Measurements from ENCODE around the gene FGR. TPM values are rescaled to one million over a fixed set of nuclear protein-coding genes. Genes with fewer than 3 reads are reported as not detected.
A peak's percentile ranks its signal among the peaks of the same experiment; 100 is the strongest.

FGR gene
- polyA plus RNA-seq, 1 of the 3 experiments (the other 2 are of a cell fraction) = not detected

DNA sequence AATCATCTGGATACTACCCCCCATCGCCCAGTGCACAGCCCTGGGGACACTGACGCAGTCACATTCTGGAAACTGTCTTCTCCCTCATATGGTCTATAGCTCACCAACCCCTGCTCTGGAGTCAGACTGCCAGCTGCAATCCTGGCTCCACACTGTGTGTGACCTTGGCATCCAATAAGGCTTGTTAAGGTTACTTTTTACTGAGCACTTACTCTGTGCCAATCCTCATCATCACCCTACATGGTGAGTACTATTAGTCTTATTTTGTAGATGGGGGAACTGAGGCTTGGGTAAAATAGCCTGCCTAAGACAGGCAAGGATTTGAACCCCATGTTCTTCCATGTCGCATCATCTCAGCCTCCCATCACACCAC lies 65.9 kb downstream of the FGR start:
- POLR2A ChIA-PET = interaction anchor here (0.6 to 1.0 kb wide), 2 partner anchors 31 to 79 kb away, joined by 3 read pairs; partner anchors contain the start of gene WASF2
- H3K4me1 ChIP-seq (ENCODE audit: control insufficient read depth in 1 of 2, insufficient read depth in 2 of 2, low read depth in 1 of 2, low read length in 1 of 2) = peaks cover 52 to 77% of the 10 kb centered on the region in 2 experiments; a peak in 3 of 4 replicates

More for the DNA sequence above, 65.9 kb downstream of the FGR start:
- no peak for DNase-seq
- WGBS (ENCODE audit: low lambda C conversion rate) = 90% methylated on average over 2 of the region's 3 CpGs
- CTCF ChIA-PET = interaction anchor here (0.8 to 24.8 kb wide), 21 partner anchors 9 to 156 kb away, joined by 3 to 603 read pairs (median 3); partner anchors contain the start of genes AHDC1 and FAM76A
- Histone ChIP-seq H3K9me2 (no peaks in the 10 kb centered on the region), H4K20me1 (ENCODE audit: insufficient read depth) (peaks cover 68% of the 10 kb centered on the region), H3K27me3 (ENCODE audit: insufficient read depth) (no peaks in the 10 kb centered on the region), H3K36me3 (replicated peaks in 1 of 2; ENCODE audit: control insufficient read depth in 1 of 2, insufficient read depth in 2 of 2, low read length in 1 of 2) (no peaks in the 10 kb centered on the region), H3F3A (replicated peaks; ENCODE audit: insufficient read depth) (no peaks in the 10 kb centered on the region), H3K27ac (ENCODE audit: low read depth in 2 of 2, low read length in 1 of 2) (no peak overlapping the region), H2AFZ (ENCODE audit: low read depth) (no peak overlapping the region), H3K79me2 (ENCODE audit: insufficient read depth) (peaks cover 65% of the 10 kb centered on the region), H3K4me3 (ENCODE audit: low read depth in 2 of 2, low read length in 1 of 2) (no peak overlapping the region), H3K4me2 (peak overlapping the region; percentile 75), H3K9me3 (no peaks in the 10 kb centered on the region), H3K9ac (no peak overlapping the region)
- TF ChIP-seq, protein P1, sequence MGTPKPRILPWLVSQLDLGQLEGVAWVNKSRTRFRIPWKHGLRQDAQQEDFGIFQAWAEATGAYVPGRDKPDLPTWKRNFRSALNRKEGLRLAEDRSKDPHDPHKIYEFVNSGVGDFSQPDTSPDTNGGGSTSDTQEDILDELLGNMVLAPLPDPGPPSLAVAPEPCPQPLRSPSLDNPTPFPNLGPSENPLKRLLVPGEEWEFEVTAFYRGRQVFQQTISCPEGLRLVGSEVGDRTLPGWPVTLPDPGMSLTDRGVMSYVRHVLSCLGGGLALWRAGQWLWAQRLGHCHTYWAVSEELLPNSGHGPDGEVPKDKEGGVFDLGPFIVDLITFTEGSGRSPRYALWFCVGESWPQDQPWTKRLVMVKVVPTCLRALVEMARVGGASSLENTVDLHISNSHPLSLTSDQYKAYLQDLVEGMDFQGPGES (IDR thresholded peaks at IDR 0.05; ENCODE audit: low read depth, low read length) = no peak
- TF ChIP-seq FOXM1 (IDR thresholded peaks at IDR 0.05; ENCODE audit: low read depth) (no peak), SMC3 (IDR thresholded peaks at IDR 0.05; ENCODE audit: low read depth, low read length) (no peak), MEF2A (IDR thresholded peaks at IDR 0.05; ENCODE audit: borderline replicate concordance, low read depth) (no peak), NFIC (IDR thresholded peaks at IDR 0.05; ENCODE audit: borderline replicate concordance) (no peak), GATA2 (CRISPR knock-in tag; IDR thresholded peaks at IDR 0.05) (no peak), RXRA (IDR thresholded peaks at IDR 0.05; ENCODE audit: borderline replicate concordance, low read depth) (no peak), CHD2 (IDR thresholded peaks at IDR 0.05; ENCODE audit: low read length, partially characterized antibody) (no peak), TEAD4 (IDR thresholded peaks at IDR 0.05; ENCODE audit: borderline replicate concordance, insufficient read depth) (no peak), MXI1 (IDR thresholded peaks at IDR 0.05; ENCODE audit: low read depth, low read length) (no peak), POLR2AphosphoS5 (IDR thresholded peaks at IDR 0.05; ENCODE audit: low read depth, low read length) (no peak), TAF1 (IDR thresholded peaks at IDR 0.05; ENCODE audit: borderline replicate concordance, low read depth, low read length) (no peak), RFX5 (IDR thresholded peaks at IDR 0.05; ENCODE audit: low read length) (no peak), GABPA (IDR thresholded peaks at IDR 0.05; ENCODE audit: low read depth) (no peak), EP300 (IDR thresholded peaks at IDR 0.05; ENCODE audit: borderline replicate concordance in 1 of 2, low read depth in 1 of 2, low read length in 1 of 2) (no peak)
- TF ChIP-seq, protein P2, sequence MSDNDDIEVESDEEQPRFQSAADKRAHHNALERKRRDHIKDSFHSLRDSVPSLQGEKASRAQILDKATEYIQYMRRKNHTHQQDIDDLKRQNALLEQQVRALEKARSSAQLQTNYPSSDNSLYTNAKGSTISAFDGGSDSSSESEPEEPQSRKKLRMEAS (IDR thresholded peaks at IDR 0.05; ENCODE audit: low read depth) = no peak
- TF ChIP-seq, protein P3, sequence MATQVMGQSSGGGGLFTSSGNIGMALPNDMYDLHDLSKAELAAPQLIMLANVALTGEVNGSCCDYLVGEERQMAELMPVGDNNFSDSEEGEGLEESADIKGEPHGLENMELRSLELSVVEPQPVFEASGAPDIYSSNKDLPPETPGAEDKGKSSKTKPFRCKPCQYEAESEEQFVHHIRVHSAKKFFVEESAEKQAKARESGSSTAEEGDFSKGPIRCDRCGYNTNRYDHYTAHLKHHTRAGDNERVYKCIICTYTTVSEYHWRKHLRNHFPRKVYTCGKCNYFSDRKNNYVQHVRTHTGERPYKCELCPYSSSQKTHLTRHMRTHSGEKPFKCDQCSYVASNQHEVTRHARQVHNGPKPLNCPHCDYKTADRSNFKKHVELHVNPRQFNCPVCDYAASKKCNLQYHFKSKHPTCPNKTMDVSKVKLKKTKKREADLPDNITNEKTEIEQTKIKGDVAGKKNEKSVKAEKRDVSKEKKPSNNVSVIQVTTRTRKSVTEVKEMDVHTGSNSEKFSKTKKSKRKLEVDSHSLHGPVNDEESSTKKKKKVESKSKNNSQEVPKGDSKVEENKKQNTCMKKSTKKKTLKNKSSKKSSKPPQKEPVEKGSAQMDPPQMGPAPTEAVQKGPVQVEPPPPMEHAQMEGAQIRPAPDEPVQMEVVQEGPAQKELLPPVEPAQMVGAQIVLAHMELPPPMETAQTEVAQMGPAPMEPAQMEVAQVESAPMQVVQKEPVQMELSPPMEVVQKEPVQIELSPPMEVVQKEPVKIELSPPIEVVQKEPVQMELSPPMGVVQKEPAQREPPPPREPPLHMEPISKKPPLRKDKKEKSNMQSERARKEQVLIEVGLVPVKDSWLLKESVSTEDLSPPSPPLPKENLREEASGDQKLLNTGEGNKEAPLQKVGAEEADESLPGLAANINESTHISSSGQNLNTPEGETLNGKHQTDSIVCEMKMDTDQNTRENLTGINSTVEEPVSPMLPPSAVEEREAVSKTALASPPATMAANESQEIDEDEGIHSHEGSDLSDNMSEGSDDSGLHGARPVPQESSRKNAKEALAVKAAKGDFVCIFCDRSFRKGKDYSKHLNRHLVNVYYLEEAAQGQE (IDR thresholded peaks at IDR 0.05; ENCODE audit: low read depth, low read length) = no peak
